DOHH2 (cell line): Measurements from ENCODE around the gene SIRT5.

Experiments used
- H3F3A ChIP-seq: fragments of 200-600 bp; sonication (generic), shearing (Covaris generic); 2 replicates; pipeline ENCODE4 v1.6.0; 2016; ENCODE audit warnings: antibody characterized with exemption, mild to moderate bottlenecking; ENCODE audit not compliant: control insufficient read depth, insufficient read depth
- H3K27ac ChIP-seq: fragments of 200-600 bp; sonication (generic); 2 replicates; pipeline ENCODE4 v1.5.1; 2014; ENCODE audit warnings: low read depth, mild to moderate bottlenecking, low read length, moderate library complexity
- H3K27me3 ChIP-seq: fragments of 200-600 bp; sonication (generic); 2 replicates; pipeline ENCODE4 v1.6.1; 2014; ENCODE audit warnings: mild to moderate bottlenecking, low read length, mixed read lengths; ENCODE audit not compliant: control insufficient read depth
- H3K36me3 ChIP-seq: fragments of 200-600 bp; sonication (generic); 2 replicates; pipeline ENCODE4 v1.6.1; 2014; ENCODE audit warnings: mild to moderate bottlenecking, low read length, moderate library complexity, mixed read lengths; ENCODE audit not compliant: control insufficient read depth
- H3K4me1 ChIP-seq: fragments of 200-600 bp; sonication (generic); 2 replicates; pipeline ENCODE4 v1.6.1; 2014; ENCODE audit warnings: mild to moderate bottlenecking, low read length, mixed read lengths; ENCODE audit not compliant: control insufficient read depth
- H3K4me2 ChIP-seq: fragments of 200-600 bp; sonication (generic); 2 replicates; pipeline ENCODE4 v1.6.0; 2014; ENCODE audit warnings: mild to moderate bottlenecking, low read length, moderate library complexity
- H3K4me3 ChIP-seq: fragments of 200-600 bp; sonication (generic); 2 replicates; pipeline ENCODE4 v1.5.1; 2014; ENCODE audit warnings: mild to moderate bottlenecking, low read length, mixed read lengths
- H3K79me2 ChIP-seq: fragments of 200-600 bp; sonication (generic); 2 replicates; pipeline ENCODE4 v1.6.1; 2014; ENCODE audit warnings: mild to moderate bottlenecking, low read length, mixed read lengths; ENCODE audit not compliant: control insufficient read depth
- H3K9me2 ChIP-seq: fragments of 200-600 bp; sonication (generic); replicated peaks from 2 replicates; pipeline ENCODE4 v1.6.1; 2014; ENCODE audit warnings: mild to moderate bottlenecking, low read length, mixed read lengths; ENCODE audit not compliant: control insufficient read depth
- H3K9me3 ChIP-seq: fragments of 200-600 bp; sonication (generic); 2 replicates; pipeline ENCODE4 v1.6.1; 2014; ENCODE audit warnings: antibody characterized with exemption, low read length, mixed read lengths; ENCODE audit not compliant: control insufficient read depth, insufficient read depth
- H4K20me1 ChIP-seq: fragments of 200-600 bp; sonication (generic); 2 replicates; pipeline ENCODE4 v1.6.0; 2014; ENCODE audit warnings: low read depth, mild to moderate bottlenecking, antibody characterized with exemption, low read length, moderate library complexity; ENCODE audit not compliant: control insufficient read depth, insufficient read depth
- CTCF ChIP-seq: fragments of 200-600 bp; sonication (generic); IDR thresholded peaks from one replicate; pipeline ENCODE4 v1.5.1; 2014; ENCODE audit warnings: antibody characterized with exemption, mild to moderate bottlenecking, low read depth, low read length; ENCODE audit not compliant: poor library complexity, severe bottlenecking
- EZH2phosphoT487 ChIP-seq: fragments of 200-600 bp; sonication (generic); IDR thresholded peaks from 2 replicates; pipeline ENCODE4 v1.6.1; 2017; ENCODE audit warnings: borderline replicate concordance, mild to moderate bottlenecking, antibody characterized with exemption, low read length, moderate library complexity, mixed read lengths

The SIRT5 gene

GRCh38 chr6:13660893-13661292 lies 86.5 kb downstream of the SIRT5 start:
- no peaks in the 10 kb centered on the region for H3K9me3 ChIP-seq
- H3K27ac ChIP-seq, result no peak overlapping the region
- H3K4me2 ChIP-seq, result no peak overlapping the region
- no peaks in the 10 kb centered on the region for H3K9me2 ChIP-seq
- H4K20me1 ChIP-seq, result peaks cover 5% of the 10 kb centered on the region; the same call in 1 of the 2 replicates
- no peak overlapping the region for H3K4me3 ChIP-seq
- H3K36me3 ChIP-seq, result peaks cover 9% of the 10 kb centered on the region; the same call in 1 of the 2 replicates
- peaks cover 36% of the 10 kb centered on the region for H3K4me1 ChIP-seq
- TF ChIP-seq CTCF, result no peak
- TF ChIP-seq EZH2phosphoT487, result no peak
- no peaks in the 10 kb centered on the region for H3K27me3 ChIP-seq
- H3F3A ChIP-seq, result no peaks in the 10 kb centered on the region
- peaks cover 86% of the 10 kb centered on the region for H3K79me2 ChIP-seq

DNA sequence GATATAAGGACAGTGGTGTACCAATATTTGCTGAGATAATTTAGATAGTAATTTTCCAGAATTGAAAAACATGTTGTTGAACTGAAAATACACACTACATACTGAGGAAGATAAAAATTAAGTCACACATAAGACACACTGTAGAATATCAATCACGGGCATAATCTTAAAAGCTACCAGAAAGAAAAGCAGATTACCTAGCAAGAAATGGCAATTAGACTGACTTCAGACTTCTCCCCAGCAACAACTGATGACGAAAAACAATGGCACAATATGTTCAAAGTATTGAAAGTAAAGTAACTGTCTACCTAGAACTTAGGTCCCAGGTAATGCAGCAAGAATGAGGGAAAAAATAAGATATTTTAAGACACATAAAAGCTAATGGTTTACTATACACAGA lies 87.2 kb downstream of the SIRT5 start:
- Histone ChIP-seq H4K20me1 (peaks cover 5% of the 10 kb centered on the region; the same call in 1 of the 2 replicates), H3K27ac (no peak overlapping the region), H3K4me1 (peaks cover 34% of the 10 kb centered on the region), H3K36me3 (peaks cover 6% of the 10 kb centered on the region; the same call in 1 of the 2 replicates), H3K4me2 (no peak overlapping the region), H3K27me3 (no peaks in the 10 kb centered on the region), H3K9me3 (no peaks in the 10 kb centered on the region), H3K79me2 (peaks cover 91% of the 10 kb centered on the region), H3F3A (no peaks in the 10 kb centered on the region), H3K4me3 (no peak overlapping the region), H3K9me2 (no peaks in the 10 kb centered on the region)
- no peak for TF ChIP-seq EZH2phosphoT487
- no peak for TF ChIP-seq CTCF

DNA sequence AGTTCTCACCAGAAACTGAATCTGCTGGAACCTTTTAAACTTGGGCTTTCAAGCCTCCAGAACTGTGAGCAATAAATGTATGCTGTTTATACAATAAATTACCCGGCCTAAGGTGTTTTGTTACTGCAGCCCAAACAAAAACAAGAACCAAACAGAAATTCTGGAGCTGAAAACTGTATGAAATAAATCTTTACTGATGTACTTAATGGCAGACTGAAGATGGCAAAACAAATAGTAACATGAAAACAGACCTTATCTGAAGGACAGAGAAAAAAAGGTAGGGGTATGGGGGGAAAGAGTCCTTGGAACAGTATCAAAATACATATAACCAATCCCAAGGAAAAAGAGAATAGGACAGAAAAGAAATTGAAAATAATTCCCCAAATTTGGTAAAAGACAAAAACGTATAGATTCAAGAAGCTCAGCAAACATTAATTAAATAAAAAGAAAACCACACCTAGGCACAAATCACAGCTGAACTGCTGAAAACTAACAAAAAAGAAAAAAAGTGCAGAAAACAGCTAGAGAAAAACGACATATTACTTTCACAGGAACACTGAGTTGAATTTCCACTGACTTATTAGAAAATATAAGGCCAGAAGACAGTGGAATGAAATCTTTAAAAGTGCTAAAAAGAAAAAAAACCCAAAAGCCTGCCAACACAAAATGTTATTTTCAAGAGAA lies 88.4 kb downstream of the SIRT5 start:
- H3F3A ChIP-seq, result no peaks in the 10 kb centered on the region
- no peaks in the 10 kb centered on the region for H3K27me3 ChIP-seq
- H3K9me2 ChIP-seq, result no peaks in the 10 kb centered on the region
- H3K36me3 ChIP-seq, result peaks cover under 1% of the 10 kb centered on the region; the same call in 1 of the 2 replicates
- H3K9me3 ChIP-seq, result no peaks in the 10 kb centered on the region
- TF ChIP-seq EZH2phosphoT487 (no peak), CTCF (no peak)
- no peak overlapping the region for H3K4me3 ChIP-seq
- H3K4me1 ChIP-seq, result peaks cover 34% of the 10 kb centered on the region
- H3K4me2 ChIP-seq, result no peak overlapping the region
- peaks cover 5% of the 10 kb centered on the region; the same call in 1 of the 2 replicates for H4K20me1 ChIP-seq
- no peak overlapping the region for H3K27ac ChIP-seq
- peaks cover 98% of the 10 kb centered on the region for H3K79me2 ChIP-seq
